Natural killer cell (primary cell): ENCODE measurements around the gene ZFAND3. TPM values are rescaled to one million over a fixed set of nuclear protein-coding genes. Genes with fewer than 3 reads are reported as not detected.
A peak's percentile ranks its signal among the peaks of the same experiment; 100 is the strongest.
"Not testable (repeated sequence)": the region's sequence is repeated elsewhere in the genome, so short reads cannot be mapped to it uniquely, and the experiment has no call there.

ENCODE experiments used
- ATAC-seq, 3 donors: fragments of 150-1000 bp in 2 of 3; fragments of 200-7000 bp in 1 of 3; cut with Tn5 transposase; 1 replicate in 1 of 3; 2 replicates in 2 of 3; pipeline ENCODE4 v1.10.0; 2021; ENCODE audit warnings: mild to moderate bottlenecking in 2 of 3, moderate library complexity in 2 of 3
- DNase-seq, 2 donors: peaks; one replicate each; pipeline versions ENCODE4 v3.0.0 to v3.0.0-alpha.2; 2013 to 2021; ENCODE audit warnings: mixed read lengths in 1 of 2
- H3K27ac ChIP-seq: one replicate; pipeline ENCODE4 v1.5.1; 2013; ENCODE audit warnings: mild to moderate bottlenecking, low read length
- H3K27me3 ChIP-seq: one replicate; pipeline ENCODE4 v1.6.1; 2013; ENCODE audit warnings: low read length; ENCODE audit not compliant: control insufficient read depth, insufficient read depth
- H3K36me3 ChIP-seq: one replicate; pipeline ENCODE4 v1.6.1; 2013; ENCODE audit warnings: low read length; ENCODE audit not compliant: control insufficient read depth, insufficient read depth
- H3K4me1 ChIP-seq: one replicate; pipeline ENCODE4 v1.6.1; 2013; ENCODE audit warnings: low read length; ENCODE audit not compliant: control insufficient read depth, insufficient read depth
- H3K4me3 ChIP-seq: one replicate; pipeline ENCODE4 v1.5.1; 2013; ENCODE audit warnings: low read length
- H3K9me3 ChIP-seq: one replicate; pipeline ENCODE4 v1.6.1; 2013; ENCODE audit warnings: low read length; ENCODE audit not compliant: control insufficient read depth, insufficient read depth
- H3K27ac Mint-ChIP-seq, 2 donors: one replicate each; pipeline ENCODE4 v1.8.0; 2022; ENCODE audit warnings: mild to moderate bottlenecking in 2 of 2, mixed read lengths in 2 of 2, moderate library complexity in 1 of 2
- H3K27me3 Mint-ChIP-seq, 2 donors: one replicate each; pipeline ENCODE4 v1.8.0; 2022; ENCODE audit warnings: low read depth in 2 of 2, mixed read lengths in 2 of 2
- H3K36me3 Mint-ChIP-seq: one replicate; pipeline ENCODE4 v1.8.0; 2022; ENCODE audit warnings: mixed read lengths
- H3K4me1 Mint-ChIP-seq, 2 donors: one replicate each; pipeline ENCODE4 v1.8.0; 2022; ENCODE audit warnings: mixed read lengths in 2 of 2
- H3K4me3 Mint-ChIP-seq: one replicate; pipeline ENCODE4 v1.8.0; 2022; ENCODE audit warnings: mild to moderate bottlenecking, moderate library complexity, mixed read lengths
- H3K9me3 Mint-ChIP-seq, 2 donors: one replicate each; pipeline ENCODE4 v1.8.0; 2022; ENCODE audit warnings: mixed read lengths in 2 of 2
- WGBS: methylation state at CpG from one replicate; pipeline ENCODE4 v1.1.7; 2013; ENCODE audit warnings: missing lambda C conversion rate; ENCODE audit not compliant: insufficient coverage; 5-methylcytosine and 5-hydroxymethylcytosine counted together
- intact Hi-C: fragments of 100-400 bp; cut with micrococcal nuclease; formaldehyde crosslinking; loops from one replicate; pipeline ENCODE4 v1.14.2; 2022
- total RNA-seq, 4 donors: library from RNA; stranded (reverse); fragments of 120-200 nt in 1 of 4; gene quantifications; one replicate each; pipeline versions ENCODE4 v1.2.3 to v1.2.4, GENCODE V29; 2013 to 2022
- TF ChIP-seq, protein P1 (sequence below): fragments of 200-600 bp; IDR thresholded peaks from one replicate; pipeline ENCODE4 v1.8.0; 2022; ENCODE audit warnings: antibody characterized with exemption

Gene ZFAND3
- total RNA-seq, 3 donors from 2014 or later (not counting 1 experiment from before 2014, with no cell fraction given) = 87.7 to 97.4 (median 90.1) TPM

DNA sequence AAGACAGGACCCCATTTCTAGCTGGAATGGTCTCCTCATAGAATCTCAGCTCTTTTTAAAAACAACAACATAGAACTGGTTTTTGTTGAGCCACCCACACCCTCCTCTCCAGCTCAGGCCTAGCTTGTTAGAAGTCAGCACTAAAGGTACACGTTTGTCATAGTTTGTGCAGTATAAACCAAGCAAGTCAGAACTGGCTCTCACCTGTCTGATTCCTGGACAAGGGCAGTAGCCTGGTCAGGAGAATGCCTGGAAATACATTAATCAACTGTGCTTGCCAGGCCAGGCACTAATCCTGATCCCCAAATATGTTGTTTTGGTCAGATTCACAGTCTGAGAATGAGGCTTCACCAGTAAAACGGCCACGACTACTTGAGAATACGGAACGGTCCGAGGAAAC, 296.7 kb downstream of the ZFAND3 start:
- Histone ChIP-seq H3K4me1 (no peaks in the 10 kb centered on the region), H3K27ac (no peak overlapping the region), H3K9me3 (no peaks in the 10 kb centered on the region), H3K4me3 (no peak overlapping the region), H3K27me3 (no peaks in the 10 kb centered on the region), H3K36me3 (peaks cover 17% of the 10 kb centered on the region)
- intact Hi-C loops = no loop called here
- H3K9me3 Mint-ChIP-seq = no peaks in the 10 kb centered on the region
- no peaks in the 10 kb centered on the region for H3K27me3 Mint-ChIP-seq
- ATAC-seq (no peak), DNase-seq (no peak)
- 97% methylated on average over 6 of the region's 6 CpGs for WGBS
- H3K4me3 Mint-ChIP-seq = no peak overlapping the region
- TF ChIP-seq, protein P1, sequence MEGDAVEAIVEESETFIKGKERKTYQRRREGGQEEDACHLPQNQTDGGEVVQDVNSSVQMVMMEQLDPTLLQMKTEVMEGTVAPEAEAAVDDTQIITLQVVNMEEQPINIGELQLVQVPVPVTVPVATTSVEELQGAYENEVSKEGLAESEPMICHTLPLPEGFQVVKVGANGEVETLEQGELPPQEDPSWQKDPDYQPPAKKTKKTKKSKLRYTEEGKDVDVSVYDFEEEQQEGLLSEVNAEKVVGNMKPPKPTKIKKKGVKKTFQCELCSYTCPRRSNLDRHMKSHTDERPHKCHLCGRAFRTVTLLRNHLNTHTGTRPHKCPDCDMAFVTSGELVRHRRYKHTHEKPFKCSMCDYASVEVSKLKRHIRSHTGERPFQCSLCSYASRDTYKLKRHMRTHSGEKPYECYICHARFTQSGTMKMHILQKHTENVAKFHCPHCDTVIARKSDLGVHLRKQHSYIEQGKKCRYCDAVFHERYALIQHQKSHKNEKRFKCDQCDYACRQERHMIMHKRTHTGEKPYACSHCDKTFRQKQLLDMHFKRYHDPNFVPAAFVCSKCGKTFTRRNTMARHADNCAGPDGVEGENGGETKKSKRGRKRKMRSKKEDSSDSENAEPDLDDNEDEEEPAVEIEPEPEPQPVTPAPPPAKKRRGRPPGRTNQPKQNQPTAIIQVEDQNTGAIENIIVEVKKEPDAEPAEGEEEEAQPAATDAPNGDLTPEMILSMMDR = no peak
- H3K4me1 Mint-ChIP-seq = peaks cover 49 to 64% of the 10 kb centered on the region in 2 donors
- no peaks in the 10 kb centered on the region for H3K36me3 Mint-ChIP-seq
- no peak overlapping the region for H3K27ac Mint-ChIP-seq

DNA sequence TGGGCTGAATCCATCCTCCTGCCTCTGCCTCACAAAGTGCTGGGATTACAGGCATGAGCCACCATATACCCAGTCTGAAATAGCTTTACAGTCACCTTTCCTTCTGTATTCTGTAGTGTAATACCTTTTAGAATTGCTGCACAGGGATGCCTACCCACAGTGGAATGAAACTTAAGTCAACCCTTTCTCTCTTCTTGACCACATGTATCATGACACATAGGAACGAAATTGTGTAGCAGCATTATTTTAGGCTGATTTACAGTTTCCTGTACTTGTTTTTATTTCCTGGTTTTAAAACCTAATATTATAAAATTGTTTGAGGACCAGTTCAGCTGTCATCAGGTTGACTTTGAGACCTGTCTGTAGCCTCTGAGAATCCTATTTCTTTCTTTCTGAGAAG, 297.8 kb downstream of the ZFAND3 start:
- H3K9me3 Mint-ChIP-seq = no peaks in the 10 kb centered on the region
- ATAC-seq = no peak
- Histone ChIP-seq H3K9me3 (no peaks in the 10 kb centered on the region), H3K4me3 (no peak overlapping the region), H3K4me1 (no peaks in the 10 kb centered on the region), H3K27ac (no peak overlapping the region), H3K27me3 (no peaks in the 10 kb centered on the region), H3K36me3 (peaks cover 18% of the 10 kb centered on the region)
- H3K4me3 Mint-ChIP-seq = no peak overlapping the region
- WGBS = 40% methylated on average over 1 of the region's 1 CpG
- H3K27me3 Mint-ChIP-seq = no peaks in the 10 kb centered on the region
- peaks cover 50 to 64% of the 10 kb centered on the region in 2 donors for H3K4me1 Mint-ChIP-seq
- peaks cover 7% of the 10 kb centered on the region for H3K36me3 Mint-ChIP-seq
- no peak for DNase-seq
- H3K27ac Mint-ChIP-seq = peak overlapping the region; percentile 15 to 56
- intact Hi-C loops = no loop called here
- TF ChIP-seq, protein P1 = no peak

- Histone ChIP-seq H3K4me3 (no peak overlapping the region), H3K27ac (no peak overlapping the region), H3K9me3 (no peaks in the 10 kb centered on the region), H3K27me3 (no peaks in the 10 kb centered on the region), H3K4me1 (no peaks in the 10 kb centered on the region), H3K36me3 (peaks cover 24% of the 10 kb centered on the region)
- DNase-seq = no peak
- WGBS = 94% methylated on average over 2 of the region's 2 CpGs
- no peak overlapping the region for H3K4me3 Mint-ChIP-seq
- H3K27me3 Mint-ChIP-seq = no peaks in the 10 kb centered on the region
- H3K36me3 Mint-ChIP-seq = peaks cover 7% of the 10 kb centered on the region
- H3K9me3 Mint-ChIP-seq = no peaks in the 10 kb centered on the region
- intact Hi-C loops = no loop called here
- H3K27ac Mint-ChIP-seq = peak overlapping the region; percentile 25 to 43
- TF ChIP-seq, protein P1 = no peak
- no peak for ATAC-seq
- peaks cover 44 to 59% of the 10 kb centered on the region in 2 donors for H3K4me1 Mint-ChIP-seq
These were observed 299.4 kb downstream of the ZFAND3 start for GRCh38 chr6:38118791-38119365.

DNA sequence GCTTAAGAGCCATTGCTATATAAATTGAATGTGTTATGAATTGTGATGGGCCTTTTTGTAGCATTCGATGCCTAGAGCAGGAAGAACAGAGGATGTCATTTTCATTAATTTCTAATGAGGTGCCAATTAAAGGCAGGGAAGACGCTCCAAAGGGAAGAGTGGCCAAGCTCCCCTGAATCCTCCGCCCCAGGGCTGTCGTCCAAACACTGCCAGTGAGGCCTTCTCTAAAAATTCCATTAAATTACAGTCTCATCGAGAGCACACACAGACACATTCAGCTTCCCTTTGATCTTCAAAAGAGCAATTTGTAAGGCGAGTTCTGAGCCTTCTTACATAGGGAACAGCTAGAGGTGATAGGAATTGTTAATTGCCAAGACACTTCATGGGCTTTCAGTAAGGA, 300.0 kb downstream of the ZFAND3 start:
- H3K36me3 ChIP-seq = peaks cover 24% of the 10 kb centered on the region
- no peaks in the 10 kb centered on the region for H3K9me3 Mint-ChIP-seq
- intact Hi-C loops = no loop called here
- no peak for ATAC-seq
- H3K4me1 ChIP-seq = no peaks in the 10 kb centered on the region
- H3K4me1 Mint-ChIP-seq = peaks cover 39 to 52% of the 10 kb centered on the region in 2 donors
- no peak overlapping the region for H3K4me3 Mint-ChIP-seq
- H3K27ac ChIP-seq = no peak overlapping the region
- H3K27me3 Mint-ChIP-seq = no peaks in the 10 kb centered on the region
- H3K27ac Mint-ChIP-seq = peak overlapping the region; percentile 25 to 43
- no peak for DNase-seq
- H3K4me3 ChIP-seq = no peak overlapping the region
- H3K27me3 ChIP-seq = no peaks in the 10 kb centered on the region
- H3K9me3 ChIP-seq = no peaks in the 10 kb centered on the region
- TF ChIP-seq, protein P1 = no peak
- 99% methylated on average over 6 of the region's 6 CpGs for WGBS
- peaks cover 7% of the 10 kb centered on the region for H3K36me3 Mint-ChIP-seq

DNA sequence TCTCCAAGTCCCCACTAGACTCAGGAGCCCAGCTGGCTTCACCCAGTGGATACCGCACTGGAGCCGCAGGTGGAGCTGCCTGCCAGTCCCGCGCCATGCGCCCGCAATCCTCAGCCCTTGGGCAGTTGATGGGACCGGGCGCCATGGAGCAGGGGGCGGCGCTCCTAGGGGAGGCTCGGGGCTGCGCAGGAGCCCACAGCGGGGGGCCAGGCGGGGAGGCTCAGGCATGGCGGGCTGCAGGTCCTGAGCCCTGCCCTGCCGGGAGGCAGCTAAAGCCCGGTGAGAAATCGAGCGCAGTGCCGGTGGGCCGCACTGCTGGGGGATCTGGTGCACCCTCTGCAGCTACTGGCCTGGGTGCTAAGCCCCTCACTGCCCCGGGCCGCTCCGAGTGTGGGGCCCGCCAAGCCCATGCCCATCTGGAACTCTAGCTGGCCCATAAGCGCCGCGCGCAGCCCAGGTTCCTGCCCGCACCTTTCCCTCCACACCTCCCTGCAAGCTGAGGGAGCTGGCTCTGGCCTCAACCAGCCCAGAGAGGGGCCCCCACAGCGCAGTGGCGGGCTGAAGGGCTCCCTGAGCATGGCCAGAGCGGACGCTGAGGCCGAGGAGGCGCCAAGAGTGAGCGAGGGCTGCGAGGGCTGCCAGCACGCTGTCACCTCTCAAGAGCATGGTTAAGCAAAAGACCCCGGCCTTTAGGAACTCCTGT, 304.8 kb downstream of the ZFAND3 start:
- intact Hi-C loops, DNase-seq, H3K36me3 Mint-ChIP-seq, H3K4me1 ChIP-seq, H3K36me3 ChIP-seq, H3K27ac Mint-ChIP-seq, H3K27me3 Mint-ChIP-seq, H3K9me3 ChIP-seq, H3K4me3 Mint-ChIP-seq, H3K4me3 ChIP-seq, ATAC-seq, H3K27me3 ChIP-seq, H3K27ac ChIP-seq, H3K9me3 Mint-ChIP-seq: not testable (repeated sequence)
- WGBS = 98% methylated on average over 40 of the region's 40 CpGs
- H3K4me1 Mint-ChIP-seq = peaks cover 41 to 42% of the 10 kb centered on the region in 2 donors
